ENCODE results near the gene EEFSEC.

Gene EEFSEC

DNA sequence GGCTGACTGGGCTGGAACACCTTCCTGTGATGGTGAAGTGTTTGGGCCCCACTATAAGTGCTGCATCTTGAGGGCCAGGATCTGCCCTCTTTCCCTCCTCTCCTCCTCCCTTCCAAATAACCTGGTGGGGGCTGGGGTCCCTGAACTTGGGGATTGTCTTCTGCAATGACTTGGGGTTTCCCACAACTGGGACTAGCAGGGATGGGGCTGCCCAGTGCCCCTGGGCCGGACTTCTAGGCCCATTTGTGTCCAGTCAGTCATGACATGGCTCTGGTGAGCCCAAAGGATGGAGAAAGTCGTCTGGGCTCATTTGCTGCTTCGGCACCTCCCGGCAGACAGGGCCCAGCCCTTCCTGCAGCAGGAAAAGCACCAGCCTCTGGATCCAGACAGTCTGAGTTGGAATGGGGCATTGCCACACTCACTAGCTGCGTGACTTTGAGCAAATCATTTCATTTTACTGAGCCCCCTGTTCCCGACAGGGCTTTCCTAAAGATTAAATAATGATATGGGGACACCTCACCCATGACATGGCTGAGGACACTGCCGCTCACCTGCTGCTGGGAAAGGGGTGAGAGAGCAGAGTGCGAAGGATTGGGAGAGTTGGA is 200.2 kb downstream of the EEFSEC start:
- DNase-seq (ENCODE audit: low read depth): no peak

GRCh38 chr3:128353991-128354687 is 200.9 kb downstream of the EEFSEC start:
- peak; percentile 6 for DNase-seq (ENCODE audit: low read depth)

DNA sequence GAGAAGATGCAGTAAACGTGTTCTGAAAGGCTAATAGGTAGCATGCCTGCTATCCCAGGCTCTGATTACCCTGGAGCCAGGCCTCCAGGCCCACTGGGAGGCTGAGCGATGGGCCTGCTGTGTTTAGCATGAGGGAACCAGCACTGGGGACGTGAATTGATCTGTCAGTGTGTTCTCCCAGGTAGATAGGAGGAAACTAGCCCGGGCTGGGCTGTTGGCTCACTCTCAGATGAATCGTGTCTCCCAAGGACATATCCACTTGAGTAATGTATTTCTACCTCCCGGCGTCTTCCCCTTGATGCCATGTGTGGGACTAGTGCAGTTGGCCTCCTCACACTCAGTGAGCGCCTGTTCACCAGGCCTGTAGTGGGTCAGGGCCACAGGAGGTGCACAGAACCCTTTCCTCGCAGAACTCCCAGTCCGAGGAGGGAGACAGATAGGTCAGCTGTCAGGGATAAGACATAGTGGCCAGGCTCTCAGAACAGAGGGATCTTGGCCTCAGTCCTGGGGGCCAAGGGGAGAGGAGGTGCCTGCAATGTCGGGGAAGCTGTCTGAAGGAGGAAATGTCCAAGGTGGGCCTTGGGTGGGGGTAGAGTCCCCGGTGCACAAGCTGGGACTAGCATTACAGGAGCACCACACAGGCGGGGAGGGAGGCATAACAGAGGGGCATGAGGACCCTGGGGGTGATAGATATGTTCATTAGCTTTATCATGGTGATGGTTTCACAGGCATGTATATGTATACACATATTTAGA is 201.7 kb downstream of the EEFSEC start:
- DNase-seq (ENCODE audit: low read depth): no peak

DNA sequence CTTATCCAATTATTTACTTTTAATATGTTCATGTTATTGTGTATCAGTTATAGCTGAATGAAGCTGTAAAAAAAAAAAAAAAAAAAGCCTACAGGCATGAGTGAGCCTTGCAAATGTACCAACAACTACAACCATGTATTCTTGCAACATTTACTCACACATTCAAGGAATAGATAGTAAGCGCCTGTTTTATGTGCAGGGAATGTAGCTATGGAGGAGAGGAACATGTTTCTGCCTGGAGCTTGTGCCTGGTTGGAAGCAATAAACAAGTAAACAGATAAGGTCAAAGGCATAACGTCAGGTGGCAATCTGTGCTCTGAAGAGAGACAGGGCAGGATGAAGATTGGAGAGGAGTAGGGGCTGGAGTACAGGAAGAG is 202.2 kb downstream of the EEFSEC start:
- no peak for DNase-seq (ENCODE audit: low read depth)

GRCh38 chr3:128356822-128357221 is 203.5 kb downstream of the EEFSEC start:
- DNase-seq (ENCODE audit: low read depth): no peak

DNA sequence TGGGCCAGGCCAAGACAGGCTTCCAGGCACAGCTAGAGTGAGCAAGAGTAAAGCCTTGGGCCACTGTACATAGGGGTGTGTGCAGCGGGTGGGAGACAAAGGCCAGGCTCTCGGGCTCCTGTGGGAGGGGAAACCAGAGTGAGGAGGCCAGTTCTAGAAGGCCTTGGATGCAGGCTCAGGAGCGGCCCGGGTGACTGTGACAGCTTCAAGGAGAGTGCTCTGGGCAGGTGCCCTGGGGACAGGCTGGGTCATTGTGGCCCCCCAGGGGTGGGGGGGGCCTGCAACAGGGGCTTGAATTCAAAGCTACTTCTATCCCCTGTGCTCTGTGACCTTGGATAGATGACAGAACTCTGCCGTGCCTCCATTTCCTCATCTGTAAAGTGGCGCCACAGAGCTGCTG is 204.3 kb downstream of the EEFSEC start:
- DNase-seq (ENCODE audit: low read depth): no peak

- DNase-seq (ENCODE audit: low read depth): no peak
Observed at GRCh38 chr3:128358156-128358895, 205.0 kb downstream of the EEFSEC start.

DNA sequence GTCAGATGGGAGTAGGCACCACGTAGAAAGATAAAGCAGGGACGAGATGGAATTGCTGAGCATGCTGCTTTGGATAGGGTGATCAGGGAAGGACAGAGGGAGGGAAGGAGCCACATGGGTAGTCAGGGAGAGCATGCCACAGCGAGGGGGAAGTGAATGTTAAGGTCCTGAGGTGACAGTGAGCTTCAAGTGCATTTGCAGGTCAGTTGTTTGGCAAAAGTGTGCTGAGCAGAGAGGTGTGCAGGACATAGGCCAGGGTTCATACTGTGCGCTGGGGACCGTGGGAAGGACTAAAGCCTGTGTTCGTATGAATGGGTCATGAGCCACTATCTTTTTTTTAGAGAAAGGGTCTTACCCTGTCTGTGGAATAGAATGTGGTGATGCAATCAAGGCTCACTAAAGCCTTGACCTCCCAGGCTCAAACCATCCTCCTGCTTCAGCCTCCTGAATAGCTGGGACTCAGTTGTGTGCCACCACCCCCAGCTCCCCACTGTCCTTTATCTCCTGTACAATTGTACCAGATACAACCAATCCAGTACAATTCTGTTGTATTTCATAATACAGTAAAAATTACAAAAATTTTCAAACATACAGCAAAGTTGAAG is 205.9 kb downstream of the EEFSEC start:
- DNase-seq (ENCODE audit: low read depth): no peak

- no peak for DNase-seq (ENCODE audit: low read depth)
Observed at GRCh38 chr3:128359846-128360642, 206.8 kb downstream of the EEFSEC start.

DNA sequence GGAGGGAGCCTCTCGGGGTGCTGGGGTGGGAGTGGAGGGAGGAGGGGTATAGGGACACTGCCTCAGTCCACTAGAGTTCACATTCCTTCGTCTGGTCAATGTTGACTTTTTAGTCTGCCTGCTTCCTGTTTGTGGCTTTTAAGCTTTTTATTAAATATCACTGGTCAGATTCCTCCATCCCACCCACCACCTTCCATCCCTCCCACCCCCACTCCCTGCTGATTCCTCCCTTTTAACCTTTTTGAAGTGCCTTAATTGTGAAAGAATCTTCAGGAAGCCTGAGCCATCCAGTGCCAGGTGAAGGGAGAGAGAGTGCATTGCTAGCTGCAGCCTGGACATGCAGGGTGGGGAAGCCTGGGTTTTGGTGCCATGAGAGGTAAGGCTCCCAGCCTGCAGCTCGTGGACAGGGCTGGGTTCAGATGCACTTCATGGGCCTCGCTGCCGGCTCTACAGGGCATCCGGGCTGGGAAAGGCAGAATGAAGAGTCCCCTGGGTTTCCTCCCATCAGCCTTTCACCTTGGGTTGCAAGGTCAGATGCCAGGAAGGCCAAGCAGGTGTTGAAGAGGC is 207.5 kb downstream of the EEFSEC start:
- DNase-seq (ENCODE audit: low read depth): no peak

DNA sequence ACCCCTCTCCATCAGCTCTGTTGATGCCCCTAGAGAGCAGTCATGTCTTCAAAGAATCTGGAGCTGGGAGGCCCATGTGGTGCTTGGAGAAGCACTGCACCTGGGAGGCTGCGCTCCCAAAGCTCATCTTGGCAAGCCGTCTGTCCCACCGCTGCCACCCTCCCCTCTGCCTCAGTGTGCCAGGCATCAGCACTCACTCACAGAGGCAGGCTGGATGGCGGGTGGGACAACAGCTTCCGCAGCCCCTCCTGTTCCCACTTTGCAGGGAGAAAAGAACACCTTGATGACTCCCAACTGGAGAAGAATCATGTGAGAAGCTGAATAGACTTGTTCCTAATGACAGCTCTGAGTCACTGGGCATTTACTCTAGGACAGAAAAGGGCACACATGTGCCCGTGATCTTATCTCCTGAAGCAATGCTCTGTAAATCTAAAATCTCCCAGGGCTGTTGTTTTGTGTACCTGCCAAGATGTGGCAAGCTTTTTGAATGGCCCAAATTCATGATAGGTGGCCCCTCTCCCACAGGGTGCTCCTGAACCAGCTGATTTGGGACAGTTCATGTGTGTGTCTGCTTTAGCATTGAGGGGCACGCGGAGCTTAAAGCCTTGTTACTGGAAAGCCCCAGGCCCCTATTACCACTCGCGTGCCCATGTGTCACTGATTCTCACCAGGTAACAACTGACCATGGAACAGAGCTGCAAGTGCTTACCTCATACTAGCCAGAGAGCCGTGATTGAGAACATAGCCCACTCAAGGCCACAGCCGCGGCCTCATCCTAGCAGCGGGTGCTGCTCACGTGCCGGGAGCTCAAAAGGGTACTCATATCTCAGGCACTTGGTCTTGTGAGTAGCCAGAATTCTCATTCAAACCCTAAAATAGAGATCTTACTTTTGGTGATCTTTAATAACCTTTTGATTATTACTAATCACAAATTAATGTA is 209.0 kb downstream of the EEFSEC start:
- DNase-seq (ENCODE audit: low read depth): no peak

GRCh38 chr3:128364291-128364690 is 211.0 kb downstream of the EEFSEC start:
- DNase-seq (ENCODE audit: low read depth): no peak

- DNase-seq (ENCODE audit: low read depth): no peak
Observed at GRCh38 chr3:128364808-128365360, 211.6 kb downstream of the EEFSEC start.

DNA sequence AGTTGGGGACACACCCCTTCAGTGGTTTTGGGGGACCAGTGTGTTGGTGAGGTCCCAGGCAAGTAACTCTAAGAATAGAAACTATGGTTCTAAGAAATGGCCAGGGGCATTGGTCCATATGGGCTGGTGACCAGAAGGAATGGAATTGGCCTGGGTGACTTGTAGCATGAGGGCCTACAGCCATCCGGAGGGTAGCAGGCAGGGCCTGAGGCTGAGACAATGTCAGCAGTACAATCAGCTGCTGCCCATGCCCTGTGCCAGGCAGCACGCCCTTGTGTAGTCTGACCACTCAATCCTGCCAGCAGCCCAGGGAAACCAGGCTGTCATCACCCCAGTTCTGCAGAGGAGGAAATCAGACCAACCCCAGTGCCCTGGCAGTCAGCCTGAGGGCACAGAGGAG is 212.9 kb downstream of the EEFSEC start:
- no peak for DNase-seq (ENCODE audit: low read depth)

DNA sequence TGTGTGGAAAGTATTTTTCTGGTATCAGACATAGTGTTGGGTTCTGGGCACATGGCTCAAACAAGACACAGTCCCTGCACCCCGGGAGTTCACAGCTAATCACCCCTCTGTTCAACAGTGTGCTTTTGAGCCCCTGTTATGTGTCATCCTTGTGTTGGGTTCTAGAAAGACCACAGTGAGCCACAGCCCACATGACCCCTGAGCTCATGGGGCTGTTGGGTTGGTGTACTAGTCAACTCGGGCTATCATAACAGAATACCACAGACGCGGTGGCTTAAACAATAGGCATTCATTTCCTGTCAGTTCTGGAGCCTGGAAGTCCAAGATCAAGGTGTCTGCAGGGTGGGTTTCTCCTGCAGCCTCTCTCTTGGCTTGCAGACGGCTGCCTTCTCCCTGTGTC is 213.4 kb downstream of the EEFSEC start:
- DNase-seq (ENCODE audit: low read depth): no peak

- DNase-seq (ENCODE audit: low read depth): no peak
Observed at GRCh38 chr3:128367221-128367620, 213.9 kb downstream of the EEFSEC start.

DNA sequence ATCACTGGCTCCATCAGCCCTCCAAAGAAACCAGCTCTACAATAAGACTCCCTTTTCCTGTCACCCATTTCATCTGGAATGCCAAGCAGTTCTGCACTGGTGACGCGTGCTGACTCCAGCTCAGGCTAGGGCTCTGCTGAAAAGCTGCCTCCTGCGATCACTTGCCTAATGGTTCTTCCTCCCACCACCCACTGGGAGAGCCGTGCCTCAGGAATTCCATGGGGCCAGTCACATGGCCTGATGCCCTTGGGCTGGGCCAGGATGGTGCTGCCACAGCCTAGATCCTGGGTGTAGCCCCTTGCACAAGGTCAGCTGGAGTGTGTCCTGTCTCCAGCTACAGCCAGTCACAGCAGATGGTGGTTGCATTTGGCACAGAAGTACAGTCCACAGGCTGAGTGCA is 214.5 kb downstream of the EEFSEC start:
- no peak for DNase-seq (ENCODE audit: low read depth)

DNA sequence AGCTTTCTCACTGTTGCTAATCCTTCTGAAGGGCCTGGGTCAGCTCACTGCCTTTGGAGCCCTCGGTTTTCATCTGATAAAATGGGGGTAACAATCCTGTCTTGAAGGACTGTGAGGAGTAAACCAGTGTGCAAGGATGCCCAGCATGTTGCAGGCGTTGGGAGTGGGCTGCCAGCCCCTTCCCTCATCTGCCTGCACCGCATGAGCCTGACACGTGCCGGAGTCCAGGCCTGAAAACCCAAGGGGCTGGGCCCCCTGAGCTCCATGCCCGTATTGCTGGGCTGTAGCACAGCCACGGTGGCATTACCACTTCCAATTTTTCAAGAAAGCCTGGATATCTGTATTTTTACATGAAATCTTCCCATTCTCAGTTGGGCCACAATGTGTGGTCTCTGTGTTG is 215.3 kb downstream of the EEFSEC start:
- DNase-seq (ENCODE audit: low read depth): no peak

GRCh38 chr3:128369121-128369703 is 215.9 kb downstream of the EEFSEC start:
- DNase-seq (ENCODE audit: low read depth): no peak
